IgD-negative memory B cell (primary cell): ENCODE data around the gene DDX43. TPM values are rescaled to one million over a fixed set of nuclear protein-coding genes. Genes with fewer than 3 reads are reported as not detected.
"Not testable (repeated sequence)": the region's sequence is repeated elsewhere in the genome, so short reads cannot be mapped to it uniquely, and the experiment has no call there.

ENCODE experiments used
- H3K27ac Mint-ChIP-seq, 3 donors: one replicate each; pipeline ENCODE4 v1.8.0; 2020 to 2022; ENCODE audit warnings: mild to moderate bottlenecking in 3 of 3, mixed read lengths in 3 of 3, moderate library complexity in 1 of 3
- H3K27me3 Mint-ChIP-seq: one replicate; pipeline ENCODE4 v1.8.0; 2021; ENCODE audit warnings: mixed read lengths
- H3K36me3 Mint-ChIP-seq: one replicate; pipeline ENCODE4 v1.8.0; 2020; ENCODE audit warnings: mild to moderate bottlenecking, mixed read lengths
- H3K4me1 Mint-ChIP-seq, 3 donors: one replicate each; pipeline ENCODE4 v1.8.0; 2020 to 2022; ENCODE audit warnings: mixed read lengths in 3 of 3, mild to moderate bottlenecking in 1 of 3
- H3K4me3 Mint-ChIP-seq, 4 donors: one replicate each; pipeline ENCODE4 v1.8.0; 2020 to 2022; ENCODE audit warnings: mild to moderate bottlenecking in 4 of 4, mixed read lengths in 4 of 4, moderate library complexity in 3 of 4
- H3K9me3 Mint-ChIP-seq, 3 donors: one replicate each; pipeline ENCODE4 v1.8.0; 2020 to 2021; ENCODE audit warnings: mixed read lengths in 3 of 3, mild to moderate bottlenecking in 1 of 3
- polyA plus RNA-seq: library from polyadenylated mRNA; unstranded; fragments of 300-500 nt; fragmentation: Illumina TruSeq; gene quantifications from one replicate; pipeline ENCODE4 v1.2.3, GENCODE V29; 2021

Gene DDX43
- polyA plus RNA-seq, 1 donor from 2014 or later = 1.9 TPM

DNA sequence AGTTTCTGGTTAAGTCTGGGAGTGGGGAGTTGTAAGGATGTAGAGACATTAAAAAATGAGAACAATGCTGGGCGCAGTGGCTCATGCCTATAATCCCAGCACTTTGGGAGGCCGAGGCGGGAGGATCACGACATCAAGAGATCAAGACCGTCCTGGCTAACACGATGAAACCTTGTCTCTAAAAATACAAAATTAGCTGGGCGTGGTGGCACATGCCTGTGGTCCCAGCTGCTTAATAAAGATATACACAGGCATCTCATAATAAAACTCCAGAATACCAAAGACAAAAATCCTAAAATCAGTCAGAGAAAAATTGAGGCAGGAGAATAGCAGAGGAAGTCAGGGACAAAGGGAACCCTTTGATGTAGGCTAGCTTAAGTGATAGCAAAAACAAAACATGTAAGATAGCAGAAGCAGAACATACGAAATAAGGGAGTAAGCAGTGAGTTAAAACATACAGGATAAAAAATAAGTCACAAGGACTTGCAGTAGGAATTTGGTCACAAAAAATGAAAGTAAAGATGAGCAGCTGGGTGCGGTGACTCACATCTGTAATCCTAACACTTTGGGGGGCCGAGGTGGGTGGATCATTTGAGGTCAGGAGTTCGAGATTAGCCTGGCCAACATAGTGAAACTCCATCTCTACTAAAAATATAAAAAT, 23.6 kb downstream of the DDX43 start:
- H3K27me3 Mint-ChIP-seq = no peaks in the 10 kb centered on the region
- H3K4me3 Mint-ChIP-seq = no peak overlapping the region
- no peaks in the 10 kb centered on the region for H3K9me3 Mint-ChIP-seq
- H3K4me1 Mint-ChIP-seq = peaks cover 0 to 2% (median 0%) of the 10 kb centered on the region in 3 donors
- peaks cover 14% of the 10 kb centered on the region for H3K36me3 Mint-ChIP-seq
- H3K27ac Mint-ChIP-seq = peak overlapping the region in 2 of 3 donors; percentile 21 to 39

- peak overlapping the region; percentile 9 to 76 (median 28) for H3K27ac Mint-ChIP-seq
- no peaks in the 10 kb centered on the region for H3K27me3 Mint-ChIP-seq
- no peaks in the 10 kb centered on the region for H3K9me3 Mint-ChIP-seq
- no peak overlapping the region for H3K4me3 Mint-ChIP-seq
- peaks cover 0 to 2% (median 0%) of the 10 kb centered on the region in 3 donors for H3K4me1 Mint-ChIP-seq
- H3K36me3 Mint-ChIP-seq = peaks cover 3% of the 10 kb centered on the region
These were observed 26.9 kb downstream of the DDX43 start for GRCh38 chr6:73421534-73421933.

DNA sequence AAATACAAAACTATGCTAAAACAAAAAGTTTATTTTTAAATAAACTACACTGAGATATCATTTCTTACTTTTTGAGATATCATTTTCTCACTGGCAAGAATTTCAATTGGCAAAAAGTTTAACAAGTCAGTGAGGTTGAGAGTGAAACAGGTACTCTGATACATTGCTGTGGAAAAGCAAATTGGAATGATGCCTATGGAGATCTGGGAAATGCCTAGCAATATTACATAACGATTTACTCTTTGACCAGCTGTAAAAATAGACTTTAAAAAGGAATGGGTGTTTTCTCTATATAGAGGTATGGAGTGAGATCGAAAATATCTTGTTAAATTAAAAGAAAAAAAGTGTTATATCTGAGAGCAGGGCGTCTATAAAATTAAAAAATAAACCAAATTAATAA, 40.6 kb downstream of the DDX43 start:
- Mint-ChIP-seq H3K27ac (peak overlapping the region in 1 of 3 donors; percentile 43), H3K4me1 (peaks cover 2 to 8% (median 5%) of the 10 kb centered on the region in 3 donors), H3K36me3 (peaks cover 8% of the 10 kb centered on the region), H3K27me3 (no peaks in the 10 kb centered on the region), H3K9me3 (no peaks in the 10 kb centered on the region), H3K4me3 (no peak overlapping the region)

- Mint-ChIP-seq H3K27ac (peak overlapping the region in 1 of 3 donors; percentile 73), H3K9me3 (no peaks in the 10 kb centered on the region), H3K4me1 (peaks cover 23 to 27% (median 24%) of the 10 kb centered on the region in 3 donors)
These were observed 48.9 kb downstream of the DDX43 start for GRCh38 chr6:73443555-73443954.

DNA sequence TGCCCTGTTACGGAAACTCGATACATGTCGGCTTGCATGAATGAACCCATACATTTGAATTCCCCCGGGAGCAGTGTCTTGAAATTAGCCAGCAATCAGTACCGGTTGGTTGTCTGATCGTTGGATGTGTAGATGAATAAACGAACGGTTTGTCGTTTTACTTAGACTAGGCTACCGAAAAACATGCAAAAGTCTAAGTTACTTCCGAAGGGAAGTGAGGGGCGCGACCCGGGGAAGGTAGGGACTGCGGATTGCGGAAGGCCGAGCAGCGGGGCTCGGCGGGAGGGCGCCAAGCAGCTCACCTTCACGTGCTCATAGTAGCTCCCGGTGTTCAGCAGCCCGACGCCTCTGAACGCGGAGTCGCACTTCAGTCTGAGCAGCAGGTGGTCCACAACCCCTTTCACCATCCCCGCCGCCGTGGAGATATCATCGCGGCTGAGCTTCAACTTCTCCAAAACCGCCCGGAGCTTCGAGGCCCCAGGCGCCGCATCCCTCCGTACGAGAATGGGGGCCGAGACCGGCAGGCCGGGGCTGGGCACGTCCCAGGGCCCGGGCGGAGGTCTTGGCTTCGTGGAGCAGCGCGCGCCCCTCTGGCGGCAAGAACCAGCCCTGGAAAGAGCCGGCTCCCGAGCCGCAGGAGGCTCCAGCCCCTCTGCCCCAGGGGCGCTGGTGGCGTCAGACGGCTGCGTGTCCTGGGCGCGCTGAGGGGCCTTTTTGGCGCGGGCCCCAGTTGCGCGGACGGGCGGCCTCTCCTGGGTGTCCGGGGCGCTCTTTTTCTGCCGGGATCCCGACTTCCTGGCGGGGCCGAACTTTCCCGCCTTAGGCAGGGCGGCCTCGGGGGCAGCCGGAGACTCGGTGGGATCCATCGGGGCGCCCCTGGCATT, 56.8 kb downstream of the DDX43 start:
- no peaks in the 10 kb centered on the region for H3K27me3 Mint-ChIP-seq
- H3K4me3 Mint-ChIP-seq = peak overlapping the region; percentile 92 to 100 (median 97)
- H3K9me3 Mint-ChIP-seq = no peaks in the 10 kb centered on the region
- H3K4me1 Mint-ChIP-seq = peaks cover 15 to 26% (median 17%) of the 10 kb centered on the region in 3 donors
- H3K36me3 Mint-ChIP-seq = peaks cover 2% of the 10 kb centered on the region
- peak overlapping the region; percentile 91 to 93 (median 93) for H3K27ac Mint-ChIP-seq

More at GRCh38 chr6:73443555-73443954, 48.9 kb downstream of the DDX43 start:
- Mint-ChIP-seq H3K4me3 (peak overlapping the region in 2 of 4 donors; percentile 62 to 92), H3K36me3 (peaks cover 13% of the 10 kb centered on the region), H3K27me3 (no peaks in the 10 kb centered on the region)

DNA sequence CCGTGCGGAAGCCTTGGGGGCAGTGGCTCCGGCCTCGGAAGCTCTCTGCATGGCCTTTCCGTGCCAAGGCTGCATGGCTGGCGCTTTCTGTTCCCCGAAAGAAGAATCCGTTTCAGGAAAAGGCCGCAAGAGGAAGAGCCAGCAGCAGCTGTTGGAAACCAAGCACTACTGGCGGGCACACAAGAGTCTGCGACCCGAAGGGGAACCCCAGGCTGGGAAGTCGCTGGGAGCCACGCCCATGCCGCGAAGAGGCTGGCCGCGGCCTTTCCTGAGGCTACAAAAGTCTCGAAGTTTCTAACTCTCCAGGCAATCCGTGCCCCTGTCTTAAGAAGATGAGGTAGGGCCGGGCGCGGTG, 57.5 kb downstream of the DDX43 start, which contains the start of gene CGAS:
Gene CGAS, minus strand, starts transcription at position 191 of the 355 bp plus-strand sequence. Its CDS starts 116 bp downstream, at position 75.
- peak within 1 kb of the TSS; percentile 92 to 100 (median 97) for H3K4me3 Mint-ChIP-seq
- H3K4me1 Mint-ChIP-seq = peaks cover 16 to 26% (median 19%) of the 10 kb centered on the region in 3 donors
- H3K27me3 Mint-ChIP-seq = no peaks in the 10 kb centered on the region
- peak within 1 kb of the TSS; percentile 91 to 93 (median 93) for H3K27ac Mint-ChIP-seq
- H3K36me3 Mint-ChIP-seq = peaks cover 2% of the 10 kb centered on the region
- H3K9me3 Mint-ChIP-seq = no peaks in the 10 kb centered on the region

DNA sequence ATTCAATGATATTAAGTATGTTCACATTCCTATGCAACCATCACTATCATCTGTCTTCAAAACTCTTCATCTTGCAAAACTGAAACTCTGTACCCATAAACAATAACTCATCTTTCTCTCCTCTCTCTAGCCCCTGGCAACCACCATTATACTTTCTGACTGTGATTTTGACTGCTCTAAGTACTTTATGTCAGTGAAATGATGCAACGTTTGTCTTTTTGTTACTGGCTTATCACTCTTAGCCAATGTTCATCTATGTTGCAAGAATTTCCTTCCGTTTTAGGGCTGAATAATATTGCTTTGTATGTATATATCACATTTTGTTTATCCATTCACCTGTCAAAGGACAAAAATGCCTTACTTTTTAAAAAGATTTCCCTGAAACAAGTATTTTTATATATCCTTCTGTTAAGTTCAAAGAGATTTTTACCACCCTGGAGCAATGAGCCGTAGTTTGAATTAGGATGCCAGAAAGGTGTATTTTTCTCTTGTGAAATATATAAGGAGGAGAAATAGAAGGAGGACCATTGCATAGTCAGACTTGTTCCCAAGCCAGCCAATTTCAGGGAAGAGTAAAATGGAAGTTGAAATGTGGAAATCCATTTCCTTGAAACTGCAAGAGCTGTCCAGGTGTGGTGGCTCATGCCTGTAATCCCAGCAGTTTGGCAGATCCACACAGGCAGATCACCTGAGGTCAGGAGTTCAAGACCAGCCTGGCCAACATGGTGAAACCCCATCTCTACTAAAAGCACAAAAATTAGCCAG, 61.4 kb downstream of the DDX43 start:
- Mint-ChIP-seq H3K9me3 (no peaks in the 10 kb centered on the region), H3K36me3 (no peaks in the 10 kb centered on the region), H3K27ac (peak overlapping the region in 2 of 3 donors; percentile 6 to 47), H3K4me3 (peak overlapping the region in 1 of 4 donors; percentile 46), H3K4me1 (peaks cover 9 to 16% (median 13%) of the 10 kb centered on the region in 3 donors), H3K27me3 (no peaks in the 10 kb centered on the region)

GRCh38 chr6:73459474-73459873, 64.8 kb downstream of the DDX43 start:
- H3K27me3 Mint-ChIP-seq, H3K9me3 Mint-ChIP-seq, H3K36me3 Mint-ChIP-seq: not testable (repeated sequence)
- Mint-ChIP-seq H3K4me3 (peak overlapping the region in 1 of 4 donors; percentile 66), H3K27ac (peak overlapping the region in 2 of 3 donors; percentile 71 to 73), H3K4me1 (peaks cover 22 to 25% (median 23%) of the 10 kb centered on the region in 3 donors)

- no peaks in the 10 kb centered on the region for H3K9me3 Mint-ChIP-seq
- H3K4me3 Mint-ChIP-seq = peak overlapping the region in 3 of 4 donors; percentile 57 to 91 (median 66)
- peaks cover 22 to 25% (median 23%) of the 10 kb centered on the region in 3 donors for H3K4me1 Mint-ChIP-seq
- peak overlapping the region; percentile 71 to 94 (median 73) for H3K27ac Mint-ChIP-seq
- H3K27me3 Mint-ChIP-seq = no peaks in the 10 kb centered on the region
- H3K36me3 Mint-ChIP-seq = no peaks in the 10 kb centered on the region
These were observed 65.4 kb downstream of the DDX43 start for GRCh38 chr6:73460056-73460455.

GRCh38 chr6:73461537-73462350, 67.1 kb downstream of the DDX43 start, which contains the start of gene MTO1:
Gene MTO1 (plus strand): TSS chr6:73461737. CDS start chr6:73461855, 118 bp downstream.
- Mint-ChIP-seq H3K9me3 (no peaks in the 10 kb centered on the region), H3K27ac (peak within 1 kb of the TSS; percentile 91 to 99 (median 94)), H3K4me1 (peaks cover 20 to 23% (median 21%) of the 10 kb centered on the region in 3 donors), H3K4me3 (peak within 1 kb of the TSS; percentile 92 to 100 (median 98)), H3K27me3 (no peaks in the 10 kb centered on the region), H3K36me3 (no peaks in the 10 kb centered on the region)

Other genes with a start within 250 kb of the DDX43 start
- gene KHDC1L, start 169.3 kb upstream of the DDX43 start, polyA plus RNA-seq = not detected
- gene KHDC1, start 131.6 kb upstream of the DDX43 start, polyA plus RNA-seq = 3.1 TPM
- gene DPPA5, start 40.6 kb upstream of the DDX43 start, polyA plus RNA-seq = not detected
- not detected for gene KHDC3L, start 32.2 kb upstream of the DDX43 start, polyA plus RNA-seq
- gene OOEP, start 24.9 kb upstream of the DDX43 start, polyA plus RNA-seq = 0.79 TPM
- gene CGAS, start 57.5 kb downstream of the DDX43 start, polyA plus RNA-seq = 16.2 TPM
- 47.9 TPM for gene MTO1, start 66.9 kb downstream of the DDX43 start, polyA plus RNA-seq
- 11,514 TPM for gene EEF1A1, start 126.2 kb downstream of the DDX43 start, polyA plus RNA-seq